Neuronal stem cell (in vitro differentiated cells): ENCODE data around the gene NUMA1.

Experiments
- DNase-seq: peaks from one replicate; pipeline ENCODE4 v3.0.0-alpha.2; 2013; ENCODE audit warnings: low spot score
- H2AFZ ChIP-seq: one replicate; pipeline ENCODE4 v1.6.1; 2013; ENCODE audit warnings: mild to moderate bottlenecking, low read length, inconsistent platforms
- H2AK5ac ChIP-seq: 2 replicates; pipeline ENCODE4 v1.6.1; 2013; ENCODE audit warnings: low read depth, mild to moderate bottlenecking, inconsistent platforms, low read length, moderate library complexity, mixed read lengths
- H2BK120ac ChIP-seq: 2 replicates; pipeline ENCODE4 v1.6.1; 2013; ENCODE audit warnings: low read depth, mild to moderate bottlenecking, inconsistent platforms, low read length, moderate library complexity, mixed read lengths
- H2BK12ac ChIP-seq: one replicate; pipeline ENCODE4 v1.6.1; 2013; ENCODE audit warnings: low read length, inconsistent platforms
- H2BK15ac ChIP-seq: 2 replicates; pipeline ENCODE4 v1.6.1; 2013; ENCODE audit warnings: mild to moderate bottlenecking, low read length, inconsistent platforms, mixed read lengths
- H2BK5ac ChIP-seq: one replicate; pipeline ENCODE4 v1.6.1; 2013; ENCODE audit warnings: inconsistent platforms, mild to moderate bottlenecking, low read length, moderate library complexity
- H3K14ac ChIP-seq: one replicate; pipeline ENCODE4 v1.6.1; 2013; ENCODE audit warnings: low read length, inconsistent platforms
- H3K18ac ChIP-seq: 2 replicates; pipeline ENCODE4 v1.6.1; 2013; ENCODE audit warnings: low read length, inconsistent platforms
- H3K23ac ChIP-seq: 2 replicates; pipeline ENCODE4 v1.6.1; 2013; ENCODE audit warnings: low read depth, mild to moderate bottlenecking, mixed read lengths, low read length, inconsistent platforms; ENCODE audit not compliant: poor library complexity
- H3K27ac ChIP-seq: replicated peaks from 3 replicates; pipeline ENCODE4 v1.5.1; 2013; ENCODE audit warnings: low read length, inconsistent platforms
- H3K27me3 ChIP-seq, 3 experiments: 2 replicates each; pipeline ENCODE4 v1.6.1; 2013; ENCODE audit warnings: low read length in 3 of 3, mild to moderate bottlenecking in 2 of 3, inconsistent platforms in 1 of 3, low read depth in 1 of 3, mixed read lengths in 1 of 3, moderate library complexity in 1 of 3; ENCODE audit not compliant: control insufficient read depth in 3 of 3, insufficient read depth in 3 of 3
- H3K36me3 ChIP-seq, 2 donors: replicated peaks in 1 of 2; 2 replicates each; pipeline ENCODE4 v1.6.1; 2013; ENCODE audit warnings: low read length in 2 of 2; ENCODE audit not compliant: control insufficient read depth in 2 of 2, insufficient read depth in 2 of 2
- H3K4ac ChIP-seq: 2 replicates; pipeline ENCODE4 v1.6.1; 2013; ENCODE audit warnings: inconsistent platforms, mild to moderate bottlenecking, low read length, moderate library complexity
- H3K4me1 ChIP-seq, 2 donors: 1 replicate in 1 of 2; 2 replicates in 1 of 2; pipeline ENCODE4 v1.6.1; 2013; ENCODE audit warnings: low read length in 2 of 2, low read depth in 1 of 2; ENCODE audit not compliant: control insufficient read depth in 2 of 2, insufficient read depth in 1 of 2
- H3K4me2 ChIP-seq: one replicate; pipeline ENCODE4 v1.6.1; 2013; ENCODE audit warnings: mild to moderate bottlenecking, low read length, inconsistent platforms; ENCODE audit not compliant: insufficient read depth, poor library complexity, severe bottlenecking
- H3K4me3 ChIP-seq, 2 donors: 2 replicates each; pipeline ENCODE4 v1.5.1; 2013; ENCODE audit warnings: low read length in 2 of 2, mild to moderate bottlenecking in 2 of 2, inconsistent platforms in 1 of 2, moderate library complexity in 1 of 2
- H3K79me1 ChIP-seq: one replicate; pipeline ENCODE4 v1.6.1; 2013; ENCODE audit warnings: low read depth, mild to moderate bottlenecking, inconsistent platforms, low read length, moderate library complexity
- H3K9ac ChIP-seq: one replicate; pipeline ENCODE4 v1.6.1; 2013; ENCODE audit warnings: mild to moderate bottlenecking, low read depth, low read length, inconsistent platforms; ENCODE audit not compliant: poor library complexity
- H3K9me3 ChIP-seq, 2 donors: replicated peaks in 1 of 2; 2 replicates each; pipeline versions ENCODE3 to v1.6.1; 2013; ENCODE audit warnings: low read length in 2 of 2, mild to moderate bottlenecking in 2 of 2, inconsistent platforms in 1 of 2, low read depth in 1 of 2, mixed read lengths in 1 of 2, moderate library complexity in 1 of 2; ENCODE audit not compliant: control insufficient read depth in 2 of 2, insufficient read depth in 1 of 2
- H4K8ac ChIP-seq: one replicate; pipeline ENCODE4 v1.6.1; 2013; ENCODE audit warnings: low read depth, mild to moderate bottlenecking, inconsistent platforms, low read length, moderate library complexity
- H4K91ac ChIP-seq: one replicate; pipeline ENCODE4 v1.6.1; 2013; ENCODE audit warnings: low read length, low read depth, mild to moderate bottlenecking, inconsistent platforms; ENCODE audit not compliant: poor library complexity
- WGBS, 2 donors: extraction: QIAGEN DNeasy Blood & Tissue Kit; methylation state at CpG; one replicate each; pipeline ENCODE4 v1.1.7; 2013; ENCODE audit warnings: missing lambda C conversion rate in 2 of 2, mixed read lengths in 1 of 2; ENCODE audit not compliant: insufficient read length in 2 of 2, insufficient replicate concordance in 1 of 2; ENCODE audit errors: extremely low coverage in 2 of 2; 5-methylcytosine and 5-hydroxymethylcytosine counted together

The NUMA1 gene

DNA sequence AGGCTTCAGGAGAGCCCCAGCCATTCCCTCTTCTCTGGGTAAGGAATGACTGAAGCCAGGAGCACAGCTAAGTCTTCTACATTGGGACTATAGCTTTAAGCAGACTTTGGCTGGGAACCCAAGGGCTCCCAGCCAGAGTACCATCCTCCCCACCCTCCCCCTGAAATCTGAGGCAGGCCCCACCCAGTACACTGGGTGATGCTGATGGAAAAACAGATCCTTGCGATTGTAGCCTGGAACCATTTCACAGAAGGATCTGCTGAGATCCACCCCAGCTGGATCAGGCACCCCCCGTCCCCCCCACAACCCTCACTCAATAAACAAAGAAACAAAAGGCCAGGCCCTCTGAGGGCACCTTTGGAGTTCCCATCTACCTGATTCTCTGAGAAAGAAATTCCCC lies 41.9 kb downstream of the NUMA1 start:
- Histone ChIP-seq H3K18ac (no peak overlapping the region), H2BK5ac (no peak overlapping the region), H2BK15ac (no peak overlapping the region), H4K91ac (no peak overlapping the region), H3K9ac (no peak overlapping the region), H2BK120ac (no peak overlapping the region), H2AK5ac (no peak overlapping the region), H3K4me1 (peaks cover 18 to 23% of the 10 kb centered on the region in 2 donors), H3K23ac (no peak overlapping the region), H3K14ac (no peak overlapping the region), H3K27ac (no peak overlapping the region), H3K36me3 (peaks cover 7 to 37% of the 10 kb centered on the region in 2 donors), H3K27me3 (no peaks in the 10 kb centered on the region), H3K4ac (no peak overlapping the region), H3K4me2 (no peak overlapping the region), H4K8ac (no peak overlapping the region), H2AFZ (no peak overlapping the region), H2BK12ac (no peak overlapping the region), H3K9me3 (no peaks in the 10 kb centered on the region), H3K79me1 (peaks cover 9% of the 10 kb centered on the region), H3K4me3 (no peak overlapping the region)
- DNase-seq = no peak
- no CpG with 5 or more reads among the region's 2 CpGs for WGBS, 2 donors

GRCh38 chr11:72037554-72038311 lies 42.6 kb downstream of the NUMA1 start:
- peak overlapping the region; percentile 46 for H3K18ac ChIP-seq
- H2BK120ac ChIP-seq = no peak overlapping the region
- H2BK15ac ChIP-seq = no peak overlapping the region
- no peak overlapping the region for H2AFZ ChIP-seq
- H2BK5ac ChIP-seq = no peak overlapping the region
- H3K79me1 ChIP-seq = peaks cover 11% of the 10 kb centered on the region
- no peak overlapping the region for H4K8ac ChIP-seq
- no peak overlapping the region for H2AK5ac ChIP-seq
- H3K27me3 ChIP-seq = no peaks in the 10 kb centered on the region
- H3K9ac ChIP-seq = no peak overlapping the region
- no peak overlapping the region for H4K91ac ChIP-seq
- H3K4ac ChIP-seq = no peak overlapping the region
- peaks cover 18 to 23% of the 10 kb centered on the region in 2 donors for H3K4me1 ChIP-seq
- no peak overlapping the region for H3K23ac ChIP-seq
- H3K36me3 ChIP-seq = peaks cover 8 to 44% of the 10 kb centered on the region in 2 donors
- no peak overlapping the region for H2BK12ac ChIP-seq
- H3K14ac ChIP-seq = no peak overlapping the region
- no peak overlapping the region for H3K27ac ChIP-seq
- no peak overlapping the region for H3K4me3 ChIP-seq
- H3K4me2 ChIP-seq = no peak overlapping the region
- DNase-seq = no peak
- H3K9me3 ChIP-seq = no peaks in the 10 kb centered on the region
- WGBS, 2 donors = no CpG with 5 or more reads among the region's 4 CpGs

DNA sequence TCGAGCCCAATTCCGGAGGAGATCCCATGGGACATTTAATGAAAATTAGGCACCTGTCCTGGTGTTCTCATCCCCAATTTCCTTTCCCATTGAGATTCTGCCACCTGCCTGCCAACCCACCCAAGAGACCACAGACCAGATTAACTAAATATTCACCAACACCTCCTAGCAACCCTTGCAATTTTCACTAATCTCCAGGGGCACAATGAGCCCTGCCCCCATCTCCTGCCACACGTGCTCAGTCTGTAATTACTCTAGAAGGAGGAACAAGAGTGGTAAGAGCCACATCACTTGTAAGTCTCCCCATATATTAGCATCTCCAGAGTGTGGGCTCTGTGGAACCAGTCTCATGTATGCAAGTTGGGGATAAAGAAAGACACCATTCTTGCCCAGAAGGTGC lies 43.7 kb downstream of the NUMA1 start:
- Histone ChIP-seq H2AFZ (no peak overlapping the region), H3K23ac (no peak overlapping the region), H3K9me3 (no peaks in the 10 kb centered on the region), H4K8ac (no peak overlapping the region), H2BK15ac (no peak overlapping the region), H3K79me1 (peaks cover 11% of the 10 kb centered on the region), H3K9ac (no peak overlapping the region), H3K4me3 (no peak overlapping the region), H2BK120ac (no peak overlapping the region), H3K27me3 (no peaks in the 10 kb centered on the region), H3K36me3 (peaks cover 8 to 55% of the 10 kb centered on the region in 2 donors), H3K4me2 (no peak overlapping the region), H3K18ac (no peak overlapping the region), H3K14ac (no peak overlapping the region), H2BK12ac (no peak overlapping the region), H3K4ac (no peak overlapping the region), H2AK5ac (no peak overlapping the region), H4K91ac (no peak overlapping the region), H2BK5ac (no peak overlapping the region), H3K27ac (no peak overlapping the region), H3K4me1 (peaks cover 13 to 17% of the 10 kb centered on the region in 2 donors)
- no CpG with 5 or more reads among the region's 3 CpGs for WGBS, 2 donors
- DNase-seq = no peak

- H3K4me2 ChIP-seq = peak overlapping the region; percentile 11
- H2BK5ac ChIP-seq = no peak overlapping the region
- no peak overlapping the region for H2BK120ac ChIP-seq
- H2BK12ac ChIP-seq = no peak overlapping the region
- no peak overlapping the region for H4K8ac ChIP-seq
- H3K36me3 ChIP-seq = peaks cover 22 to 99% of the 10 kb centered on the region in 2 donors
- no peak overlapping the region for H4K91ac ChIP-seq
- no peak overlapping the region for H2BK15ac ChIP-seq
- H3K27ac ChIP-seq = no peak overlapping the region
- no peak overlapping the region for H2AK5ac ChIP-seq
- H3K4ac ChIP-seq = no peak overlapping the region
- no peak overlapping the region for H2AFZ ChIP-seq
- H3K23ac ChIP-seq = no peak overlapping the region
- H3K4me1 ChIP-seq = no peaks in the 10 kb centered on the region
- H3K4me3 ChIP-seq = no peak overlapping the region
- H3K9ac ChIP-seq = no peak overlapping the region
- no peaks in the 10 kb centered on the region for H3K9me3 ChIP-seq
- peaks cover 6% of the 10 kb centered on the region for H3K79me1 ChIP-seq
- no peak overlapping the region for H3K18ac ChIP-seq
- no peak overlapping the region for H3K14ac ChIP-seq
- WGBS, 2 donors = no CpG with 5 or more reads among the region's 1 CpG
- DNase-seq = no peak
- no peaks in the 10 kb centered on the region for H3K27me3 ChIP-seq
Measured at GRCh38 chr11:72030472-72031045, 49.8 kb downstream of the NUMA1 start.
